Endothelial cell (in vitro differentiated cells): ENCODE measurements around the gene UGT3A1. TPM values are rescaled to one million over a fixed set of nuclear protein-coding genes. Genes with fewer than 3 reads are reported as not detected.

Experiments used
- DNase-seq: peaks from one replicate; pipeline ENCODE4 v3.0.0; 2021; ENCODE audit warnings: low spot score
- H3K27ac Mint-ChIP-seq: one replicate; pipeline ENCODE4 v1.8.0; 2021; ENCODE audit warnings: mixed read lengths, inconsistent platforms; ENCODE audit not compliant: unreplicated experiment
- H3K27me3 Mint-ChIP-seq: one replicate; pipeline ENCODE4 v1.8.0; 2021; ENCODE audit warnings: mild to moderate bottlenecking, moderate library complexity, mixed read lengths, inconsistent platforms; ENCODE audit not compliant: unreplicated experiment
- H3K36me3 Mint-ChIP-seq: one replicate; pipeline ENCODE4 v1.8.0; 2021; ENCODE audit warnings: mild to moderate bottlenecking, low read depth, mixed read lengths, inconsistent platforms; ENCODE audit not compliant: unreplicated experiment
- H3K4me1 Mint-ChIP-seq: one replicate; pipeline ENCODE4 v1.8.0; 2021; ENCODE audit warnings: mild to moderate bottlenecking, mixed read lengths, inconsistent platforms; ENCODE audit not compliant: unreplicated experiment
- H3K4me3 Mint-ChIP-seq: one replicate; pipeline ENCODE4 v1.8.0; 2021; ENCODE audit warnings: mild to moderate bottlenecking, mixed read lengths, inconsistent platforms; ENCODE audit not compliant: unreplicated experiment
- H3K9me3 Mint-ChIP-seq: one replicate; pipeline ENCODE4 v1.8.0; 2021; ENCODE audit warnings: mixed read lengths, inconsistent platforms; ENCODE audit not compliant: unreplicated experiment
- CTCF ChIP-seq: fragments of 200-600 bp; sonication (generic); IDR thresholded peaks from one replicate; pipeline ENCODE4 v1.5.0; 2021; ENCODE audit warnings: antibody characterized with exemption; ENCODE audit not compliant: unreplicated experiment
- total RNA-seq: library from RNA; stranded (reverse); fragmentation: NEBNext Ultra II Directional; extraction: Animal tissue kit (Norgen Biotek cat#: 25700); gene quantifications from one replicate; pipeline ENCODE4 v1.2.1, GENCODE V29; 2021; ENCODE audit not compliant: unreplicated experiment

Gene UGT3A1
- total RNA-seq, 1 donor from 2014 or later = 0.85 TPM

- Mint-ChIP-seq H3K36me3 (no peaks in the 10 kb centered on the region), H3K9me3 (no peaks in the 10 kb centered on the region), H3K4me3 (no peak overlapping the region), H3K27ac (no peak overlapping the region), H3K4me1 (no peaks in the 10 kb centered on the region), H3K27me3 (peaks cover 4% of the 10 kb centered on the region)
- TF ChIP-seq CTCF = no peak
- no peak for DNase-seq
Observed at GRCh38 chr5:35919191-35919590, 72.0 kb downstream of the UGT3A1 start.

GRCh38 chr5:35908814-35909213 is 82.4 kb downstream of the UGT3A1 start:
- H3K27ac Mint-ChIP-seq = no peak overlapping the region
- no peak for DNase-seq
- H3K4me3 Mint-ChIP-seq = no peak overlapping the region
- peaks cover 4% of the 10 kb centered on the region for H3K4me1 Mint-ChIP-seq
- H3K9me3 Mint-ChIP-seq = peaks cover 5% of the 10 kb centered on the region
- peaks cover 2% of the 10 kb centered on the region for H3K27me3 Mint-ChIP-seq
- TF ChIP-seq CTCF = no peak
- H3K36me3 Mint-ChIP-seq = peaks cover 6% of the 10 kb centered on the region

DNA sequence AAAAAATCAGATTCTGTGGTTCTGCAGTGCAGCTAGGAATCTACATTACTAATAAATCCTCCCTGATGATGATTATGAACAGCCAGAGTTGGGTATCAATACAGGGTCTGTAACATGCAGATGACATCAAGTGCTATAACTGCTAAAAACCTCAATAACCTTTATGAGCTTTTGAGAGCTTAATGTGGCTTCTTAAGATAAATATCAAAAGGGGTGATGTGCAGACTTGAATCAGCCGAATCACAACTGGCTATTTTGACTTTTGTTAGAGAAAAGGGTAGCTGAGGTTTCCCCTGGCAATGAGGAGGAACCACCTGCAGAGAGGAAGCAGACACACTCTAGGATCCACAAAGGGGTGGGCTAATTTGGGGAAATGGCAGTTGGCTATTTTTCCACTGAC is 83.0 kb downstream of the UGT3A1 start:
- Mint-ChIP-seq H3K4me3 (no peak overlapping the region), H3K4me1 (peaks cover 4% of the 10 kb centered on the region), H3K36me3 (peaks cover 6% of the 10 kb centered on the region), H3K27ac (no peak overlapping the region), H3K9me3 (peaks cover 5% of the 10 kb centered on the region), H3K27me3 (peaks cover 2% of the 10 kb centered on the region)
- no peak for TF ChIP-seq CTCF
- no peak for DNase-seq

DNA sequence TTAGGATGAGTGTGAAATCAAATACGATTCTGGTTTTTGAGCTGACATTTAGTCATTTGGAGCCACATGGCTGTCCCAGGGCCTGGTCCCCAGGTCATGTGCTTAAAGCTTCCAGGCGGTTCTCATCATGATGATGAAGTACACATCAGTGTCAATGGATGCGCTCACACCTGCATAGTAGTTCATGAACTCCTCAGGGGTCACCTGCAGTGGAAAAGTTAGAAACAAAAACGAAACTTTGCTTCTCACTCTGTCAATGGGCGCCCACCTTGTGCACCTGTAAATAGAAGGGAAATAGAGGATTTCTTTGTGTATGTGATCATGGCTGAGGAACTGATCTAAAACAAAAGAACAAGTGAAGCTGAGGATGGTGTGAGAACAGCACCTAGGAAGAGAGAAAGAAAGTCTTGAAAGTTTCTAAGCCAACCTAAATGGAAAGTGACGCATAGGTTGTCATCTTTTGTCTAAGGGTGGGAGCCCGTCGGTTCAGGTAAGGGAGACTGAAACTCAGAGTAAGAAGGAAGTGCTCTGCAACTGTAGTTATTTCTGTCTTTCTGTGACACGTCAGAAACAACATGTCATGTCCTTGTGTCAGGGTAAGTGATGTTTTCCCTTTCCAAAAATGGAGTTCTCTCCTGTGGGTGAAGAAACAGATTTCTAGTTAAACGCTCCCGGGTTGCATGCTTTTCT is 86.6 kb downstream of the UGT3A1 start:
- Mint-ChIP-seq H3K27me3 (no peaks in the 10 kb centered on the region), H3K9me3 (no peaks in the 10 kb centered on the region), H3K36me3 (no peaks in the 10 kb centered on the region), H3K4me1 (peaks cover 4% of the 10 kb centered on the region), H3K27ac (no peak overlapping the region), H3K4me3 (no peak overlapping the region)
- DNase-seq = no peak
- no peak for TF ChIP-seq CTCF

GRCh38 chr5:35903631-35904203 is 87.5 kb downstream of the UGT3A1 start:
- H3K9me3 Mint-ChIP-seq = no peaks in the 10 kb centered on the region
- no peak for TF ChIP-seq CTCF
- H3K4me1 Mint-ChIP-seq = peaks cover 2% of the 10 kb centered on the region
- H3K4me3 Mint-ChIP-seq = no peak overlapping the region
- no peak overlapping the region for H3K27ac Mint-ChIP-seq
- H3K36me3 Mint-ChIP-seq = no peaks in the 10 kb centered on the region
- no peaks in the 10 kb centered on the region for H3K27me3 Mint-ChIP-seq
- DNase-seq = no peak
